ENCODE results near the gene MGST3.
"Not testable (repeated sequence)": the region's sequence is repeated elsewhere in the genome, so short reads cannot be mapped to it uniquely, and the experiment has no call there.

Gene MGST3

DNA sequence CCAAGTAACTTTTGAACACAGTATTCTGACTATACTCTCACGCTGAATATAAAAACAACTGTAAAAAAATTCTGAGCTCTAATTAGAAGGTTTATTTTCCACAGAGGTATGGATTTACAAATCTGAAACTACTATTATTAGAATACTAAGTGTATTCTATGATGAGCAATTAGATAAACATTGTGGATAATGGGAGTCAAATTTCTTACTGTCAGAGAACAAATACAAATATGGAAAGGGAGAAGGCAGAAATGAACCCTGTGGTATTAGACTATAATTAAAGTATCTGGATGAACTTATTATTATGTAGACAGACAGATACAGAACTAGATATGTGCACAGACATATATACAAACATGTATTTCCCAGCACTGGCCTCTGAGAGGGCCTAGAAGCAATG lies 44.8 kb downstream of the MGST3 start:
- no peaks in the 10 kb centered on the region for H3K9me3 ChIP-seq (ENCODE audit: control insufficient read depth in 1 of 2, low read length in 2 of 2)
- no peaks in the 10 kb centered on the region for H3K4me1 ChIP-seq (ENCODE audit: control insufficient read depth in 1 of 2, insufficient read depth in 2 of 2, low read length in 2 of 2)
- no peak overlapping the region for H3K27ac ChIP-seq (ENCODE audit: low read depth, low read length)
- H3K36me3 ChIP-seq (ENCODE audit: control insufficient read depth in 1 of 2, insufficient read depth in 2 of 2, low read length in 2 of 2) = peaks cover 18 to 47% of the 10 kb centered on the region in 2 donors
- H3K4me3 ChIP-seq (ENCODE audit: low read depth in 1 of 2, low read length in 2 of 2) = no peak overlapping the region
- no peaks in the 10 kb centered on the region for H3K27me3 ChIP-seq (ENCODE audit: control insufficient read depth in 1 of 2, insufficient read depth in 2 of 2, low read length in 2 of 2)
- H3K9ac ChIP-seq (ENCODE audit: low read depth in 1 of 2, low read length in 2 of 2) = no peak overlapping the region

DNA sequence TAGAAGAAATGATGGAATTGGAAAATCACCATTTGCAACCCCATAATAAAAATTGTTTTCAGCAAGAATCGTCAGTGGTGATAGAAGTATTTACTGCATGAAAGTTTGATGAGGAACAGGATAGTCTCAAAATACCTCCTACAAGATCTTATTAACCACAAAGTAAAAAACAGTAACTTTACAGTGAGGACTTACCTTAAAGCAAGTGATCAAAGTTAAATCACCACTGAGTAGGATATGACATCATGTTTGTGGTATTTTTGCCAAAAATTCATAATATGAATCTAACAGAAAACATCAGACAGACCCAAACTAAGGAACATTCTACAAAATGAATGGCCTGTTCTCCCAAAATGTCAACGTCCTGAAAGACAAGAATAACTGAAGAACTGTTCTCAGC lies 47.5 kb downstream of the MGST3 start:
- Histone ChIP-seq H3K36me3 (ENCODE audit: control insufficient read depth in 1 of 2, insufficient read depth in 2 of 2, low read length in 2 of 2) (peaks cover 22 to 62% of the 10 kb centered on the region in 2 donors), H3K27ac (ENCODE audit: low read depth, low read length) (no peak overlapping the region), H3K27me3 (ENCODE audit: control insufficient read depth in 1 of 2, insufficient read depth in 2 of 2, low read length in 2 of 2) (no peaks in the 10 kb centered on the region), H3K9ac (ENCODE audit: low read depth in 1 of 2, low read length in 2 of 2) (no peak overlapping the region), H3K4me3 (ENCODE audit: low read depth in 1 of 2, low read length in 2 of 2) (no peak overlapping the region), H3K4me1 (ENCODE audit: control insufficient read depth in 1 of 2, insufficient read depth in 2 of 2, low read length in 2 of 2) (no peaks in the 10 kb centered on the region), H3K9me3 (ENCODE audit: control insufficient read depth in 1 of 2, low read length in 2 of 2) (no peaks in the 10 kb centered on the region)

DNA sequence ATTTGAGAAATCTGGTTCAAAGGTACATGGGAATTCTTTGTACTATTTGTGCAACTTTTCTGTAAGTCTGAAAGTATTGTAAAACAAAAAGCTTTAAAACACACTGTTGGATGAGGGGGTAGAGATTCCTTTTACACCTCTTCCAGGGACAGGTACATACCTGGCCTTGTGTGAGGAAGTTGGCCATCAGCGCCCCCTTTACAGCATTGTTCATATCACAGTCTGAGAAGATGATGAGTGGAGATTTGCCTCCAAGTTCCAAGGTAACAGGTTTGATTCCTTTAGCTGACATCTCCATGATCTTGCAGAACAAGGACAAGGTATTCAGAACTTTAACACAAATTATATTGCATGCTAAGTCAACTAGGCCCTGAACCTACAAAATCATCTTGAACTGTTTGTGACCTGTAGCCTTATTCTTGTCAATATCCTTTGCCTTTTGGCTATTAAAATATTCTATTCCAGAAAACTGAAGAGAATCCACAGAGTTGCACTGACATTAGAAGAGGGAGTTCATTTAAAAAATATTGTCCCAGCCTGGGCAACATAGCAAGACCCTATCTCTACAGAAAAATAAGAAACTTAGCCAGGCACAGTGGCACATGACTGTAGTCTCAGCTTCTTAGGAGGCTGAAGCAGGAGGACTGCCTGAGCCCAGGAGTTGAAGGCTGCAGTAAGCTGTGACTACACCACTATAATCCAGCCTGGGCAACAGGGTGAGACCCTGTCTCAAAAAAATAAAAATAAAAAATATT lies 48.4 kb downstream of the MGST3 start:
- no peaks in the 10 kb centered on the region for H3K27me3 ChIP-seq (ENCODE audit: control insufficient read depth in 1 of 2, insufficient read depth in 2 of 2, low read length in 2 of 2)
- peaks cover 22 to 58% of the 10 kb centered on the region in 2 donors for H3K36me3 ChIP-seq (ENCODE audit: control insufficient read depth in 1 of 2, insufficient read depth in 2 of 2, low read length in 2 of 2)
- H3K9ac ChIP-seq (ENCODE audit: low read depth in 1 of 2, low read length in 2 of 2) = no peak overlapping the region
- H3K27ac ChIP-seq (ENCODE audit: low read depth, low read length) = no peak overlapping the region
- no peaks in the 10 kb centered on the region for H3K4me1 ChIP-seq (ENCODE audit: control insufficient read depth in 1 of 2, insufficient read depth in 2 of 2, low read length in 2 of 2)
- no peak overlapping the region for H3K4me3 ChIP-seq (ENCODE audit: low read depth in 1 of 2, low read length in 2 of 2)
- no peaks in the 10 kb centered on the region for H3K9me3 ChIP-seq (ENCODE audit: control insufficient read depth in 1 of 2, low read length in 2 of 2)

DNA sequence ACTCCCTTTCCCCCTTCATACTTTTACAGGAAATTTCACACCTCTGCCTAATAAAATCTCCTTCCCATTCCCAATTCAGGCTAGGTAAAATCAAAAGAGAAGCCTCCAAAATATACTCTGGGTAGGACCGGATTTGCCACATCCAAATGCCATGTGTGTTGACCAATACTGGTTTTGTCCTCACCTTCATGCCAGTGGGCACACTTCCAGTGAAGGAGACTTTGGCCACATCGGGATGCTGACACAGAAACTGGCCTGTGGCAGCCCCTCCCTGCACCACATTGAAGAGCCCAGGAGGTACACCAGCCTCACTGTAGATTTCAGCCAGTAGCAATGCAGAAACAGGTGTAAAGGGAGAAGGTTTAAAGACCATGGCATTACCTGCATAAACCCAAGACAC lies 49.3 kb downstream of the MGST3 start:
- H3K27me3 ChIP-seq (ENCODE audit: control insufficient read depth in 1 of 2, insufficient read depth in 2 of 2, low read length in 2 of 2) = no peaks in the 10 kb centered on the region
- H3K4me1 ChIP-seq (ENCODE audit: control insufficient read depth in 1 of 2, insufficient read depth in 2 of 2, low read length in 2 of 2) = no peaks in the 10 kb centered on the region
- no peak overlapping the region for H3K4me3 ChIP-seq (ENCODE audit: low read depth in 1 of 2, low read length in 2 of 2)
- no peak overlapping the region for H3K9ac ChIP-seq (ENCODE audit: low read depth in 1 of 2, low read length in 2 of 2)
- H3K9me3 ChIP-seq (ENCODE audit: control insufficient read depth in 1 of 2, low read length in 2 of 2) = no peaks in the 10 kb centered on the region
- peaks cover 22 to 58% of the 10 kb centered on the region in 2 donors for H3K36me3 ChIP-seq (ENCODE audit: control insufficient read depth in 1 of 2, insufficient read depth in 2 of 2, low read length in 2 of 2)
- no peak overlapping the region for H3K27ac ChIP-seq (ENCODE audit: low read depth, low read length)

DNA sequence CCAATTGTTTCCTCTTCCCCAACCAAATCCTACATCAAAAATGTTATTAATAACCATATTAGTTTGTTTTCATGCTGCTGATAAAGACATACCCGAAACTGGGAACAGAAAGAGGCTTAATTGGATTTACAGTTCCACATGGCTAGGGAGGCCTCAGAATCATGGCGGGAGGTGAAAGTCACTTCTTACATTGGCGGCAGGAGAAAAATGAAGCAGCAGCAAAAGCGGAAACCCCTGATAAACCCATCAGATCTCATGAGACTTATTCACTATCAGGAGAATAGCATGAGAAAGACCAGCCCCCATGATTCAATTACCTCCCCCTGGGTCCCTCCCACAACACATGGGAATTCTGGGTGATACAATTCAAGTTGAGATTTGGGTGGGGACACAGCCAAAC lies 49.7 kb downstream of the MGST3 start:
- not testable (repeated sequence) for H3K9me3 ChIP-seq (ENCODE audit: control insufficient read depth in 1 of 2, low read length in 2 of 2); H3K27ac ChIP-seq (ENCODE audit: low read depth, low read length); H3K27me3 ChIP-seq (ENCODE audit: control insufficient read depth in 1 of 2, insufficient read depth in 2 of 2, low read length in 2 of 2); H3K4me3 ChIP-seq (ENCODE audit: low read depth in 1 of 2, low read length in 2 of 2); H3K9ac ChIP-seq (ENCODE audit: low read depth in 1 of 2, low read length in 2 of 2); H3K4me1 ChIP-seq (ENCODE audit: control insufficient read depth in 1 of 2, insufficient read depth in 2 of 2, low read length in 2 of 2)
- H3K36me3 ChIP-seq (ENCODE audit: control insufficient read depth in 1 of 2, insufficient read depth in 2 of 2, low read length in 2 of 2) = peaks cover 22 to 61% of the 10 kb centered on the region in 2 donors

DNA sequence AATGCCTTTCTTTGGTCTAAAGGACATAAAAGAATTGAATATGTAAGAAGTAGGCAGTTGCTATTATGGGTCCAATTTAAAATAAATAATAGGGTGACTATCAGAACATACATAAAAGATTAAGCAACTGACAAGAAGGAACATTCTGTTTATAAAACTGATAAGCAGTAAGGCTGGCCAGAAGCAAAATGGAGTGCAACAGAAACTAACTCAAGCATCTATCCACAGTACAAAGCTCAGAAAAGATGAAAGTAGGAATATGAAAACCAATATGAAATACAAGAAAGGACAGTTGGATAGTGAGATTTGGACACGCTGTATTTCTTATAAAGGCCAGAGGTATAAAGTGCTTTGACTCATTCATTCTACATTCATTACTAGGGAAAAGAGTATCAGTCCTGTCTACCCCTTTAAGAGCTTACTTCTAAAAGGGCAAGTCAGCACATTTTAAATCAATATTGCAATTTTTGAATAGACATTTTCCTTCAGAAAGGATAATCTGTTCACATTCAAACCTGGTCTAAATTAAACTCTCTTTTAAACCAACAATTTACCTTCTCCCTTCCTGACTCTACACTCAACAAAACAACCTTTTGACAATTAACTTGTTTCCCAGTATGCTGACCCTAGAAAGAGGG lies 52.9 kb downstream of the MGST3 start:
- no peaks in the 10 kb centered on the region for H3K9me3 ChIP-seq (ENCODE audit: control insufficient read depth in 1 of 2, low read length in 2 of 2)
- H3K4me1 ChIP-seq (ENCODE audit: control insufficient read depth in 1 of 2, insufficient read depth in 2 of 2, low read length in 2 of 2) = no peaks in the 10 kb centered on the region
- no peak overlapping the region for H3K9ac ChIP-seq (ENCODE audit: low read depth in 1 of 2, low read length in 2 of 2)
- no peak overlapping the region for H3K27ac ChIP-seq (ENCODE audit: low read depth, low read length)
- no peaks in the 10 kb centered on the region for H3K27me3 ChIP-seq (ENCODE audit: control insufficient read depth in 1 of 2, insufficient read depth in 2 of 2, low read length in 2 of 2)
- H3K36me3 ChIP-seq (ENCODE audit: control insufficient read depth in 1 of 2, insufficient read depth in 2 of 2, low read length in 2 of 2) = peaks cover 17 to 52% of the 10 kb centered on the region in 2 donors
- H3K4me3 ChIP-seq (ENCODE audit: low read depth in 1 of 2, low read length in 2 of 2) = no peak overlapping the region

DNA sequence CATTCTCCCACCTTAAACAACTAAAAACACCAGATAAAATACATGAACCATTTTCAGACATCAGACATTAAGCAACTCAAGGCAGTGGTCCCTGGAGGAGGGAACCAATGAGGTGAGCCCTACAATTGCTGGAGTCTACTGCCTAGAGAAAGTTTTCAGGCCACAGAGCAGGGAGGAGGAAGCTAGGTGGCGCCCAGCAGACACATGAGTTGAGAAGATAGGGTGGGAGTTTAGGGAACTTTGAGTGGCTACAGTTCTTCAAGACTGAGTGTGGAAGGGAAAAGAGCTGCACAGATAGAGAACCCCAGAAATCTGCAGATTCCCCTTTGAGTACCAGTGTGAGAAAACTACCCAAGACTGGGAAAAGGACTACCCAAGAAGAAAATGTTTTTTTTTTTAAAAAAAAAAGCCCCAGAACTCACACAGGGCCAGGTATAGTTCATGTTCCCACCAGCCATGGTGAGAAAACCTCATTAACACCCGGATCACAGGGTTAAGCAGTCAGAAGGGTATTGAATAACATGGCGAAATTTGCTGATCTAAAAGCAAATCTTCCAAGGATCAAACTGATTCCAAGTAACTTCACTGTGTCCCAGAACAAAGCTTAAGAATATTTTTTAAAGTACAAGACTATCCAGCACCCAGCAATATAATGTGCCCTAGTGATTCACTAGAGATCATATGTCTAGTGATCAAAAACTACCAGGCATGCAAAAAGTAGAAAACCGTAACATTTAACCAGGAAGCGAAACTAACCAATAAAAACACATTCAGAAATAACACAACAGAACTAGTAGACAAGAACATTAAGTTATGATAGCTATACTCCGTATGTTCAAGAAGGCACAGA lies 55.3 kb downstream of the MGST3 start:
- Histone ChIP-seq H3K27ac (ENCODE audit: low read depth, low read length) (no peak overlapping the region), H3K9me3 (ENCODE audit: control insufficient read depth in 1 of 2, low read length in 2 of 2) (no peaks in the 10 kb centered on the region), H3K27me3 (ENCODE audit: control insufficient read depth in 1 of 2, insufficient read depth in 2 of 2, low read length in 2 of 2) (no peaks in the 10 kb centered on the region), H3K4me3 (ENCODE audit: low read depth in 1 of 2, low read length in 2 of 2) (no peak overlapping the region), H3K4me1 (ENCODE audit: control insufficient read depth in 1 of 2, insufficient read depth in 2 of 2, low read length in 2 of 2) (no peaks in the 10 kb centered on the region), H3K36me3 (ENCODE audit: control insufficient read depth in 1 of 2, insufficient read depth in 2 of 2, low read length in 2 of 2) (peaks cover 13 to 39% of the 10 kb centered on the region in 2 donors), H3K9ac (ENCODE audit: low read depth in 1 of 2, low read length in 2 of 2) (no peak overlapping the region)

DNA sequence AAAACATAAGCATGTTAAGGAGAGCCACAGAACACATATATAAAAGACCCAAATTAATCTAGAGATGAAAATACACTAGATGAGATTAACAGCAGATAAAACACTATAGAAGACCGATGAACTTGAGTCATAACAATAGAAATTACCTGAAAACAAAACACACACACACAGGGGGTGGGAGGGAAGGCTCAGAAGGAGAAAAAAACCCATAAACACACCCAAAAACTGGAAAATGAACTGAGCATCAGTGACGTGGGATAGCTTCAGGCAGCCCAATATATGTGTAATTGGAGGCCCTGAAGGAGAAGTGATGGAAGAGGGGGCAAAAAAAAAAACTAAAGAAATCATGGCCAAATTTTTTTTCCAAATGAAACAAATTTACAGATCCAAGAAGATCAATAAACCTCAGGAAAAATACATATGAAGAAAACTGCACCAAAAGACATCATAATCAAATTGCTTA lies 56.0 kb downstream of the MGST3 start:
- Histone ChIP-seq H3K36me3 (ENCODE audit: control insufficient read depth in 1 of 2, insufficient read depth in 2 of 2, low read length in 2 of 2) (peaks cover 9 to 33% of the 10 kb centered on the region in 2 donors), H3K9ac (ENCODE audit: low read depth in 1 of 2, low read length in 2 of 2) (no peak overlapping the region), H3K27me3 (ENCODE audit: control insufficient read depth in 1 of 2, insufficient read depth in 2 of 2, low read length in 2 of 2) (no peaks in the 10 kb centered on the region), H3K9me3 (ENCODE audit: control insufficient read depth in 1 of 2, low read length in 2 of 2) (no peaks in the 10 kb centered on the region), H3K4me1 (ENCODE audit: control insufficient read depth in 1 of 2, insufficient read depth in 2 of 2, low read length in 2 of 2) (no peaks in the 10 kb centered on the region), H3K27ac (ENCODE audit: low read depth, low read length) (no peak overlapping the region), H3K4me3 (ENCODE audit: low read depth in 1 of 2, low read length in 2 of 2) (no peak overlapping the region)

DNA sequence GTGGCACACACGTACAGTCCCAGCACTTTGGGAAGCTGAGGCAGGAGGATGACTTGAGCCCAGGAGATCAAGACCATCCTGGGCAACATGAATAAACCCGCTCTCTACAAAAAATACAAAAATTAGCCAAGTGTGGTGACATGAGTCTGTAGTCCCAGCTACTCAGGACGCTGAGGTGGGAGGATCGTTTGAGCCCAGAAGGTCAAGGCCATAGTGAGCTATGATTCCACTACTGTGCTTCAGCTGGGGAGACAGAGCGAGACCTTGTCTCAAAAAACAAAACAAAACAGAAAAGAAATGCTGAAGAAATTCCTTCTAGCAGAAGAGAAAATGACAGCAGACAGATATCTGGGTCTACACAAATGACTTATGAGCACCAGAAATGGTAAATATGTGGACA lies 57.0 kb downstream of the MGST3 start:
- Histone ChIP-seq H3K27ac (ENCODE audit: low read depth, low read length) (no peak overlapping the region), H3K4me3 (ENCODE audit: low read depth in 1 of 2, low read length in 2 of 2) (no peak overlapping the region), H3K27me3 (ENCODE audit: control insufficient read depth in 1 of 2, insufficient read depth in 2 of 2, low read length in 2 of 2) (no peaks in the 10 kb centered on the region), H3K9me3 (ENCODE audit: control insufficient read depth in 1 of 2, low read length in 2 of 2) (no peaks in the 10 kb centered on the region), H3K36me3 (ENCODE audit: control insufficient read depth in 1 of 2, insufficient read depth in 2 of 2, low read length in 2 of 2) (peaks cover 0 to 24% of the 10 kb centered on the region in 2 donors), H3K4me1 (ENCODE audit: control insufficient read depth in 1 of 2, insufficient read depth in 2 of 2, low read length in 2 of 2) (no peaks in the 10 kb centered on the region), H3K9ac (ENCODE audit: low read depth in 1 of 2, low read length in 2 of 2) (no peak overlapping the region)

DNA sequence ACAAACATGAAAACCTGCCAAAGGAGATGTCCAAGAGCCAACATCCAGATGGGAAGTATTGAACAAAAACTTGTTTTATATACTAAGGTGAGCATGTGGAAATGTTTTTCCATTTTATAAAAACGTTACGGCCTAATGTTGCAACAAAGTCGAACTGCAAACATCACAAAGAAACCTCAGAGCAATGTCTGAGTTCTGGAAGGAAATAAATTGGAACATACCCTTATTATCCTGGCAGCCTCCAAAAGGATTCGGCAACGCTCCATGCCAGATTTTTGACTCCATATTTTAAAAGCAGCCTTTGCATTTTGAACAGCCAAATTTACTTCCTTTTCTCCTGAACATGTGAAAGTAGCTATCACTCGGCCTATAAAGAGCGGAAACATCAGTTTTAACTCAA lies 64.0 kb downstream of the MGST3 start:
- peaks cover 13 to 17% of the 10 kb centered on the region in 2 donors for H3K4me1 ChIP-seq (ENCODE audit: control insufficient read depth in 1 of 2, insufficient read depth in 2 of 2, low read length in 2 of 2)
- H3K36me3 ChIP-seq (ENCODE audit: control insufficient read depth in 1 of 2, insufficient read depth in 2 of 2, low read length in 2 of 2) = peaks cover 0 to 7% of the 10 kb centered on the region in 2 donors
- no peak overlapping the region for H3K27ac ChIP-seq (ENCODE audit: low read depth, low read length)
- H3K4me3 ChIP-seq (ENCODE audit: low read depth in 1 of 2, low read length in 2 of 2) = no peak overlapping the region
- H3K9me3 ChIP-seq (ENCODE audit: control insufficient read depth in 1 of 2, low read length in 2 of 2) = no peaks in the 10 kb centered on the region
- no peaks in the 10 kb centered on the region for H3K27me3 ChIP-seq (ENCODE audit: control insufficient read depth in 1 of 2, insufficient read depth in 2 of 2, low read length in 2 of 2)
- no peak overlapping the region for H3K9ac ChIP-seq (ENCODE audit: low read depth in 1 of 2, low read length in 2 of 2)
